GM10266 (cell line): Measurements from ENCODE around the gene CD3G.

Source experiments
- DNase-seq: peaks from one replicate; pipeline ENCODE4 v3.0.0; 2012; ENCODE audit errors: extremely low spot score
- CTCF ChIP-seq: IDR thresholded peaks from 2 replicates; pipeline ENCODE4 v1.5.1; 2012; ENCODE audit warnings: mild to moderate bottlenecking, low read depth; ENCODE audit not compliant: control insufficient read depth, insufficient read depth; ENCODE audit errors: missing control alignments

Gene CD3G

GRCh38 chr11:118375978-118376377, 31.8 kb downstream of the CD3G start:
- no peak for DNase-seq
- no peak for TF ChIP-seq CTCF

- TF ChIP-seq CTCF: no peak
- no peak for DNase-seq
These were observed 35.4 kb downstream of the CD3G start for GRCh38 chr11:118379497-118379896.

- no peak for DNase-seq
These were observed 36.4 kb downstream of the CD3G start for GRCh38 chr11:118380571-118380970.

GRCh38 chr11:118382954-118383353, 38.8 kb downstream of the CD3G start:
- TF ChIP-seq CTCF: no peak
- no peak for DNase-seq

More at GRCh38 chr11:118380571-118380970, 36.4 kb downstream of the CD3G start:
- TF ChIP-seq CTCF: no peak

GRCh38 chr11:118383657-118384056, 39.5 kb downstream of the CD3G start:
- no peak for TF ChIP-seq CTCF
- no peak for DNase-seq

GRCh38 chr11:118396097-118396501, 52.0 kb downstream of the CD3G start:
- no peak for TF ChIP-seq CTCF
- no peak for DNase-seq

- no peak for TF ChIP-seq CTCF
- no peak for DNase-seq
These were observed 53.3 kb downstream of the CD3G start for GRCh38 chr11:118397448-118397847.
